ENCODE measurements around the gene SPATA13.

SPATA13 gene

GRCh38 chr13:24168979-24169378 is 8.5 kb downstream of the SPATA13 start:
- no peak for DNase-seq

DNA sequence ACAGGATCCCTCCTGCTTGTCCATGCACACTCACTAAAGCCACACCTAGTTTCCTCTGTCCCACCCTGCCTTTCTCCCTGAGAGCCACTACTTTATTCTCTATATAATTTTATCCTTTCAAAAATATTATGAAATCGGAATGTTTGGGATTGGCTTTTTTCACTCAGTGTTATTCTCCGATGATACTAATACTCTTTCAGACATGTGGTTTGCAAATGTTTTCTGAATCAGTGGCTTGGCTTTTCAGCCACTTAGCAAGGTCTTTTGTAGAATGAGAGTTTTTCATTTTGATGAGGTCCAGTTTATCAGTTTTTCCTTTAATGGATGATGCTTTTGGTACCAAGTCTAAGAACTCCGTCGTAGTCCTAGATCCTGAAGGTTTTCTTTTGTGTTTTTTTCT is 11.6 kb downstream of the SPATA13 start:
- DNase-seq, result no peak

- no peak for DNase-seq
These were observed 13.3 kb downstream of the SPATA13 start for GRCh38 chr13:24173795-24174194.

- DNase-seq, result no peak
These were observed 15.3 kb downstream of the SPATA13 start for GRCh38 chr13:24175847-24176246.

DNA sequence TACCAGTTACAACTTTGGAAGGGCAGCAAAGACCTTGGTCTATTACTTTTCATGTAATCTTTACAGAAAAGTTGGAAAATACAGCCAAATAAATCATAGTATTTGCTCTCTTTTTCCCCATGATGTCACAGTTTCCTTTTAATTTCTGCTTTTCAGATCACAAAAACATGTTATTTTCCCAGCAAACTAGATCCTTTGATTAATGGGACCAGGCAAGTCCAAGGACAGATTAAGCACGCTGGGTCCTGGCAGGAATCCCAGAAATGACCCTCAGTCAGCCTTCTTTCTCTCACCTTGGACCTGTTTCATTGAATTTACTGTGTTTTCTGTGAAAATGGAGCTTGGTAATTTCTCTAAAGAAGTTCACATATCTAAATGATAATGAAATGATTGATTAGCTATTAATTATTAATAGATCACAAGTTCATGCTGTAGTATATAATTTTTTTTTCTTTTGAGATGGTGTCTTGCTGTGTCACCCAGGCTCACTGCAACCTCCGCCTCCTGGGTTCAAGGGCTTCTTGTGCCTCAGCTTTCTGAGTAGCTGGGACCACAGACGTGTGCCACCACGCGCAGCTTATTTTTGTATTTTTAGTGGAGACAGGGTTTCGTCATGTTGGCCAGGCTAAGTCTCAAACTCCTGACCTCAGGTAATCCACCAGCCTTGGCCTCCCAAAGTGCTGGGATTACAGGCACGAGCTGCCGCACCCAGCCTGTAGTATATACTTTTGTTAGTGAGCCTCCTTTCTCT is 16.0 kb downstream of the SPATA13 start:
- no peak for DNase-seq

DNA sequence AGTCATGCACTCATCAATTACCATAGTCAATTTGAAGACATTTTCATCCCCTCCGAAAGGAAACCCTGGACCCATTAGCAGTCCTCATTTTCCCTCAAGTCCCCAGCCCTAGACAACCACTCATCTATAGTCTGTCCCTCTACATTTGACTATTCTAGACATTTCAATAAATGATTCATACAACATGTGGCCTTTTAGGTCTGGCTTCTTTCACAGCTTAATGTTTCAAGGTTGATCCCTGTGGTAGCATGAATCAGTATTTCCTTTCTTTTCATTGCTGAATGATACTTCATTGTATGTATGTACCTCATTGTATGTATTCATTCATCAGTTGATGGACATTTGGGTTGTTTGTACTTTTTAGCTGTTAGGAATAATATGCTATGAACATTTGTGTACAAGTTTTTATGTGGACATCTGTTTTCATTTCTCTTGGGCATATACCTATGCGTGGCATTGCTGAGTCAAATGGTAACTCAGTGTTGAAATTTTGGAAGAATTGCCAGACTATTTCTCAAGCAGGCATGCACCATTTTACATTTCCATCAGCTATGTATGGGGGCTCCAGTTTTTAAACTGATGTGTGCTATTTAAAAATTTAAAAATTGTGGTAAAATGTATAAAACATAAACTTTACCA is 18.4 kb downstream of the SPATA13 start:
- no peak for DNase-seq

- no peak for DNase-seq
These were observed 18.9 kb downstream of the SPATA13 start for GRCh38 chr13:24179486-24179850.

DNA sequence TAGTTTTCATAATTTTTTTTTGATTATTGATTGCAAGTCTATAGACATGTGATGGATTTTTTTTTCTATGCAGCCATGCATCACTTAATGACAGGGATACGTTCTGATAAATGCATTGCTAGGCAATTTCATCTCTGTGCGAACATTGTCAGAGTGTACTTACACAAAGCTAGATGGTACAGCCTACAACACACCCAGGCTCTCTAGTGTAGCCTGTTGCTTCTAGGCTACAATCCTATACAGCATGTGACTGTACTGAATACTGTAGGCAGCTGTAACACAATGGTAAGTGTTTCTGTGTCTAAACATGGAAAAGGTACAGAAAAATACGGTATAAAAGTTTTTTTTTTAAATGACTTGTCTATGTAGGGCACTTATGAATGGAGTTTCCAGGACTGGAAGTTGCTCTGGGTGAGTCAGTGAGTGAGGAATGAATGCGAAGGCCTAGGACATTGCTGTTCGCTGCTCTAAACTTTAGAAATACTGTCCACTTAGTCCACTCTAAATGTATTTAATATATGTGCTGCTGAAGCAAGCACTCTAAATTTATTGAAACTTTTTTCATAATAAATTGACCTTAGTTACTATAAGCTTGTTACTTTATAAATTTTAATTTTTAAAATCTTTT is 20.3 kb downstream of the SPATA13 start:
- DNase-seq, result no peak

GRCh38 chr13:24181991-24182702 is 21.6 kb downstream of the SPATA13 start:
- DNase-seq, result no peak

- DNase-seq, result no peak
These were observed 22.2 kb downstream of the SPATA13 start for GRCh38 chr13:24182703-24183081.

GRCh38 chr13:24183741-24184182 is 23.2 kb downstream of the SPATA13 start:
- DNase-seq, result no peak

- DNase-seq, result no peak
These were observed 23.8 kb downstream of the SPATA13 start for GRCh38 chr13:24184265-24184841.

GRCh38 chr13:24184882-24185281 is 24.4 kb downstream of the SPATA13 start:
- DNase-seq, result no peak

DNA sequence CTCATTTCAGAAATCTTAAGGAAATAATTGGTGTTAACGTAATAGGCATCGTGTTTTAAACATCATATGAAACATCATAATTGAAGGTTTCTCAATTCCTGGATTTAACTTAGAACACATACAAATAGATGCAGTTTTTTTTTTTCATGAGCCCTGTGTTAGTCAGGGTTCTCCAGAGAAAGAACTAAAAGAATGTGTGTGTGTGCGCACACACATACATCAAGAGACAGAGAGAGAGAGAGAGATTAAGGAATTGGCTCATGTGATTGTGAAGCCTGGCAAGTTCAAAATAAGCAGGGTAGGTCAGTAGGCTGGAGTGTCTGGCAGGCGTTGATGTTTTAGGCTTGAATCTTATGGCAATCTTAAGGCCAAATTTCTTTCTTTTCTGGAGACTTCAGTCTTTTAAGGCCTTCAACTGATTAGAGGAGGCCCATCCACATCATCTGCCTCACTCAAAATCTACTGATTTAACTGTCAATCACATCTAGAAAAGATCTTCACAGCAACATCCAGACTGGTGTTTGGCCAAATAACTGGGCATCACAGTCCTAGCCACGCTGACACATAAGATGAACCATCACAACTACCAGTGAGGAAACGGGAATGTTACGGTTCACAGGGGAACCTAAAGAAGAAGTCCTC is 25.2 kb downstream of the SPATA13 start:
- no peak for DNase-seq

DNA sequence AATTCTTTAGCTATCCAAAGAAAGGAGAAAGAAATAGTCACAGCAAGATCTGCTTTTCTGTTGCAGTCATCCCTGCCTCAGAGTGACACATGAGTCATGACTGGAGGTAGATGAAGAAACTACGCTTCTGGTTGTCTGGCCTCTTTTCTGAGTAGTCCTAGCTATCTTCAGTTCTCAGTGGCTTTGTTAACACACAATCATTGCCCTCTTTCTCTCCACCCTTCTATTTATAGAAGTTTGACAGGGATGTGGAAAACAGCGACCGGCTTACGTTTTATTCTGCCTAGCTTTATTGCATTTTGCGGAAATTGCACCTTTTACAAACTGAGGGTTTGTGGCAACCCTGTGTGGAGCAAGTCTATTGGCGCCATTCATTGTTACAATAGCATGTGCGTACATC is 26.7 kb downstream of the SPATA13 start:
- peak in 1 of 2 donors; percentile 18 for DNase-seq

- DNase-seq, result no peak
These were observed 31.7 kb downstream of the SPATA13 start for GRCh38 chr13:24192057-24192810.

DNA sequence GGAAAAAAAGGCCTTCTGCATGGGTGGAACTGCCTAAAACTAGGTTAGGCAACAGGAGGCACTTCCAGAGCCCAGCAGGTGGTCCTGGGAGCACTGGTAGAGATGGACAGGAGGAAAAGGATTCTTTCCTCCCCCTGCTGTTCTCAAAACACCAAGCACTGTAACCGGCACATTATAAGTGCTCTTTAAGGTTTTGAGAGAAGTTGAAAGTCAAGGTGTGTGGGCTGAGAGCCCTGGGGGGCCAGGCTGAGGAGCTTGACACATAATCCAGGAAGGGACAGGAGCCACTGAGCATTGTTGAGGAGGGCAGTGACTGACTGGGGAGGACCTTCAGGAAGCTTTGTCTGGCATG is 32.3 kb downstream of the SPATA13 start:
- no peak for DNase-seq

GRCh38 chr13:24194447-24194846 is 33.9 kb downstream of the SPATA13 start:
- DNase-seq, result no peak

DNA sequence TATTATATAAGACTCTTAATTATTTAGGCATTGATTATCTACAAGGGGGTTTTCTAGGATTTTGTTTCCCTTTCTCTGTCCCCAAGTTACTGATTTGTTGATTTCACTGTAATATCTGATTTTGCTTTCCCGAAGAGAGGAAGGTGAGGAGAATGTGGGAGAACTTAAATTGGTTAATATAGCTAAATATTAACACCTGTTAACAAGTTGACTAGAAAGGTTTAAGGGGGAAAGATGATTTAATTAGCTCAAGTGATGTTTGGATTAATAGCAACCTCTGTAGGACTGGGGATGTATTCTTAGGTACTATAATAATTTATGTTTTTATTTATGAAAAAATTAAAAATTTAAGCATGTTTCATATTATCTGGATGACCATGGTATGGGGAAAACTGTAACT is 35.1 kb downstream of the SPATA13 start:
- DNase-seq, result no peak

DNA sequence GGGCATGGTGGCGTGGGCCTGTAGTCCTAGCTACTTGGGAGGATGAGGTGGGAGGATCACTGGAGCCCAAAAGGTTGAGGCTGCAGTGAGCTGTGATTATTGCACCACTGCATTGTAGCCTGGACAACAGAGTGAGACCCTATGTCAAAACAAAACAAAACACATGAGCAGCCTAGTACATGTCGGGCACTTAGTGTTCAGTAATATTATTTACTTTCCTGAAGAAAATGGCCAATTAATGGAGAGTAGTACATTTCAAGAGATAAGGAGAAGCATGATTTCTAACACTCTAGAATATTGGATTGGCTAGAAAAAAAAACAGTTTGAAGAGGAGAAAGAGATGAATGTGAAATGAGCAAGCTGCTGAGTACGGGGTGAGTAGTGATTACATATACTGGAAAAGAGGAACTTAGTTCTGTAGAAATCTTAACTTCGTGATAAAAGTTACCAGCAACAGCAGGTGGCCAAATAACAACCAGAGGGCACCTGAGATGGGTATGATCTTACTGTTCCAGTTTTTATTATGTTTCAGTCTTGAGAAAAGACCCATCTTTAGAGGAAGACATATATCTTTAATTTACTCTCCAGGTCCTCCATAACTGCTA is 36.2 kb downstream of the SPATA13 start:
- no peak for DNase-seq

GRCh38 chr13:24199016-24199415 is 38.5 kb downstream of the SPATA13 start:
- no peak for DNase-seq

- no peak for DNase-seq
These were observed 41.7 kb downstream of the SPATA13 start for GRCh38 chr13:24202215-24202614.

Data from CD4-positive, alpha-beta T cell treated with Interleukin-4 for 1 hour (primary cell).